Lung (tissue), 12 donors: Measurements from ENCODE around the gene ADAMTSL2. TPM values are rescaled to one million over a fixed set of nuclear protein-coding genes. Genes with fewer than 3 reads are reported as not detected.

Experiments
- ATAC-seq: fragments of 200-7000 bp; cut with Tn5 transposase; one replicate; pipeline ENCODE4 v1.9.1; 2020; ENCODE audit warnings: moderate number of reproducible peaks; ENCODE audit not compliant: insufficient read depth, low FRiP score
- DNase-seq, 3 donors: peaks; one replicate each; pipeline ENCODE4 v3.0.0-alpha.2; 2013 to 2017
- H3K27ac ChIP-seq, 2 donors: one replicate each; pipeline ENCODE4 v1.5.1; 2013; ENCODE audit warnings: mild to moderate bottlenecking in 2 of 2, moderate library complexity in 2 of 2, control low read depth in 1 of 2, inconsistent platforms in 1 of 2, low read depth in 1 of 2, low read length in 1 of 2
- H3K27me3 ChIP-seq, 3 donors: one replicate each; pipeline ENCODE4 v1.5.1; 2013; ENCODE audit warnings: low read length in 2 of 3; ENCODE audit not compliant: control insufficient read depth in 3 of 3, insufficient read depth in 3 of 3
- H3K36me3 ChIP-seq, 4 donors: one replicate each; pipeline ENCODE4 v1.5.1; 2013; ENCODE audit warnings: low read length in 4 of 4, mild to moderate bottlenecking in 1 of 4, moderate library complexity in 1 of 4; ENCODE audit not compliant: control insufficient read depth in 4 of 4, insufficient read depth in 4 of 4
- H3K4me1 ChIP-seq, 5 donors: one replicate each; pipeline ENCODE4 v1.5.1; 2013; ENCODE audit warnings: low read length in 5 of 5, mild to moderate bottlenecking in 2 of 5, moderate library complexity in 1 of 5; ENCODE audit not compliant: control insufficient read depth in 5 of 5, insufficient read depth in 5 of 5
- H3K4me3 ChIP-seq: one replicate; pipeline ENCODE4 v1.5.1; 2013; ENCODE audit warnings: mild to moderate bottlenecking, control low read depth, moderate library complexity
- H3K9ac ChIP-seq, 2 donors: one replicate each; pipeline ENCODE4 v1.5.1; 2013; ENCODE audit warnings: low read length in 2 of 2, control low read depth in 1 of 2; ENCODE audit not compliant: insufficient read depth in 1 of 2
- H3K9me3 ChIP-seq, 4 donors: one replicate each; pipeline ENCODE4 v1.5.1; 2013; ENCODE audit warnings: low read length in 3 of 4, mild to moderate bottlenecking in 1 of 4, moderate library complexity in 1 of 4; ENCODE audit not compliant: control insufficient read depth in 4 of 4, insufficient read depth in 3 of 4
- WGBS, 2 donors: extraction: QIAGEN DNeasy Blood & Tissue Kit; methylation state at CpG; one replicate each; pipeline ENCODE4 v1.1.7; 2013; 5-methylcytosine and 5-hydroxymethylcytosine counted together
- polyA plus RNA-seq, 2 donors: library from polyadenylated mRNA; stranded (reverse); fragments of 200-250 nt; gene quantifications; one replicate each; pipeline ENCODE4 v1.2.1, GENCODE V29; 2013
- total RNA-seq, 2 donors: library from RNA; depleted of rRNA in 1 of 2; stranded (reverse); fragments of >200 nt in 1 of 2; gene quantifications; one replicate each; pipeline ENCODE4 v1.2.1, GENCODE V29; 2014 to 2021
- TF ChIP-seq, protein P1 (sequence below): IDR thresholded peaks from 2 replicates; pipeline ENCODE4 v1.5.1; 2012; ENCODE audit warnings: mild to moderate bottlenecking; ENCODE audit errors: control extremely low read depth, extremely low read depth
- donor health status: control.
- donor health status: control.
- donor health status: Bipolar disorder and iron deficiency.
- donor health status: healthy.
- donor health status: DM: yes; HTN: yes; CAD: no.

The ADAMTSL2 gene
- total and polyA plus RNA-seq, 4 donors: 6.4 to 20.6 (median 10.1) TPM

DNA sequence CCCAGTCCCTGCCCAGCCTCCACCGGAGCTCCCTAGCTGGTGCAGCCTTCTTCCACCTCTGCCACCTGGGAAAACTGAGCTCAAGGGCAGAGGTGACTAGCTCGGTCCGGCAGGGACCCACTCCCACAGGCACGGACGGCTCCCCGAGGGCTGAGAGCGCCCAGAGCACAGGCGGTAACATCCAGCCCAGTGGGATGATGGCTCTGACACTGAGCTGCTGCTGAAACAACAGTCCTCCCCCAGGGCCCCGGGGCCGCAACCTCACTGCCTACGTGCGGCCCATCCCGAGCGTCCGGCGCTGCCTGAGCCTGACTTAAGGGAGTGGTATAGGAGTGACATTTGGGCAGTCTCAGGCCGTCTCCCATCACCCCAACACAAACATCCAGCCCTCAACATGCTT, 70.9 kb downstream of the ADAMTSL2 start:
- TF ChIP-seq, protein P1, sequence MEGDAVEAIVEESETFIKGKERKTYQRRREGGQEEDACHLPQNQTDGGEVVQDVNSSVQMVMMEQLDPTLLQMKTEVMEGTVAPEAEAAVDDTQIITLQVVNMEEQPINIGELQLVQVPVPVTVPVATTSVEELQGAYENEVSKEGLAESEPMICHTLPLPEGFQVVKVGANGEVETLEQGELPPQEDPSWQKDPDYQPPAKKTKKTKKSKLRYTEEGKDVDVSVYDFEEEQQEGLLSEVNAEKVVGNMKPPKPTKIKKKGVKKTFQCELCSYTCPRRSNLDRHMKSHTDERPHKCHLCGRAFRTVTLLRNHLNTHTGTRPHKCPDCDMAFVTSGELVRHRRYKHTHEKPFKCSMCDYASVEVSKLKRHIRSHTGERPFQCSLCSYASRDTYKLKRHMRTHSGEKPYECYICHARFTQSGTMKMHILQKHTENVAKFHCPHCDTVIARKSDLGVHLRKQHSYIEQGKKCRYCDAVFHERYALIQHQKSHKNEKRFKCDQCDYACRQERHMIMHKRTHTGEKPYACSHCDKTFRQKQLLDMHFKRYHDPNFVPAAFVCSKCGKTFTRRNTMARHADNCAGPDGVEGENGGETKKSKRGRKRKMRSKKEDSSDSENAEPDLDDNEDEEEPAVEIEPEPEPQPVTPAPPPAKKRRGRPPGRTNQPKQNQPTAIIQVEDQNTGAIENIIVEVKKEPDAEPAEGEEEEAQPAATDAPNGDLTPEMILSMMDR: no peak
- no peak for DNase-seq
- no peak overlapping the region for H3K27ac ChIP-seq

DNA sequence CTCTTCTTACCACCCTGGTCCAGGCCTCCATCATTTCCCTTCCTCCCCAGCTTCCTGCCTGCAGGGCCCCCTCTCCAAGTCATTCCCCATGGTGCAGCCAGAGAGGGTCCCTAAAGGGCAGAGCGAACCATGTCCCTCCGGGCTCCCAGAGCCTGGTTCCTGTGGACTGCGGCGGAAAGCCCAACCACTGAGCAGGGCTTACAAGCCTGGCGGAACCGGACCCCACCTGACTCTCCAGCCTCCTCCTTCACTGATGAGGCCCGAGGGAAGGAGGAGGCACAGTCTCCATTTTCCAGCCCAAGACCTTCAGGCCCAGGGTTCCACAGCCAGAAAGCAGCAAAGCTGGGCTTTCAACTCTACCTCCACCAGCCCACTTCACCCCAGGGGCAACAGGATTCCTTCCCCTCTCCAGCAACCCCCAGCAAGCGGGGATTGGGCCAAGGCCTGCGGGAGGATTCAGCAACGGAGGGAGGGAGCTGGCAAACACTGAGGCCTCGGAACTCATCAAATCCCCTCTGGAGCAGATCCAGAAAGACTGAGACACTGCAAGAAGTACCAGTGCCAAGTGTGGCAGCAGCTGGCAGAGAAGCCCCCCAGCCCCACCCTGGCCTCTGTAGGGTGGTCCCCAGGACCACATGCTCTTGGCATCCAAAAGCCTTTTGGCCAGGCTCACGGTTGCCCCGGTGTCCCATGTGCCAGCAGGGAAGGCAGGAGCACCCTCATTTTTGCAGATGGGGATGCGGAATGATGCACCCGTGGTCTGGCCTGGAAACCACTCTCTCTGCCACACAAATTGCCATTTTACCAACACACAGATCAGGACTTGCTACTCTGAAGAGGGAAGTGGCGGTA, 71.6 kb downstream of the ADAMTSL2 start:
- Histone ChIP-seq H3K36me3 (no peaks in the 10 kb centered on the region), H3K4me1 (peaks cover 0 to 37% (median 3%) of the 10 kb centered on the region in 5 donors), H3K4me3 (no peak overlapping the region), H3K27me3 (peaks cover 3 to 11% (median 6%) of the 10 kb centered on the region in 3 donors), H3K9ac (no peak overlapping the region), H3K9me3 (peaks cover 0 to 2% (median 0%) of the 10 kb centered on the region in 4 donors), H3K27ac (no peak overlapping the region)
- 70 to 80% methylated on average over 15 to 16 of the region's 16 CpGs for WGBS, 2 donors
- DNase-seq: peak in 2 of 3 donors; percentile 40 to 58
- TF ChIP-seq, protein P1: no peak
- no peak for ATAC-seq

More for the DNA sequence above, 70.9 kb downstream of the ADAMTSL2 start:
- Histone ChIP-seq H3K4me3 (no peak overlapping the region), H3K9me3 (peaks cover 0 to 2% (median 0%) of the 10 kb centered on the region in 4 donors), H3K9ac (no peak overlapping the region), H3K4me1 (peaks cover 0 to 44% (median 3%) of the 10 kb centered on the region in 5 donors), H3K27me3 (peaks cover 0 to 11% (median 6%) of the 10 kb centered on the region in 3 donors), H3K36me3 (no peaks in the 10 kb centered on the region)
- ATAC-seq: no peak
- 81 to 89% methylated on average over 16 to 17 of the region's 17 CpGs for WGBS, 2 donors

DNA sequence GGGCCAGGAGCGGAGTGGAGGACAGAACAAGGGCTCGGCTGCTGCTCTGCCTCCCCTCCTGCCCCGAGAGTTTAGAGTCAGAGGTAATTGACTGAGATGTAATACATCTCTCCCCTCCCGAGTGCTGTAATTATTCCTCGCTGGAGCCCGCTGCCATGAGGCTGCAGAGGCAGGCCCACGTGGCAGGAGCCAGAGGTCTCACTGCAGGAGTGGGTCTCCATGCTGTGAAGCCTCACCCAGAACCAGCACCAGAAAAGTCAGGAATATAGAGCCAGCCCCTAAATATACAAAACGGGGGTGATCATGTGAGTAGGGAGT, 72.2 kb downstream of the ADAMTSL2 start:
- peaks cover 0 to 2% (median 0%) of the 10 kb centered on the region in 4 donors for H3K9me3 ChIP-seq
- H3K27ac ChIP-seq: no peak overlapping the region
- no peak for DNase-seq
- no peak for ATAC-seq
- TF ChIP-seq, protein P1: no peak
- H3K36me3 ChIP-seq: no peaks in the 10 kb centered on the region
- no peak overlapping the region for H3K9ac ChIP-seq
- H3K4me3 ChIP-seq: no peak overlapping the region
- whole genome bisulfite sequencing, 2 donors: 58 to 60% methylated on average over 8 of the region's 8 CpGs
- peaks cover 5 to 11% (median 6%) of the 10 kb centered on the region in 3 donors for H3K27me3 ChIP-seq
- peaks cover 0 to 31% (median 3%) of the 10 kb centered on the region in 5 donors for H3K4me1 ChIP-seq
